ENCODE data around the gene ZDHHC8.

The ZDHHC8 gene

GRCh38 chr22:20115691-20116375, 15.8 kb upstream of the ZDHHC8 start, which contains the start of gene RANBP1:
RANBP1 (plus strand) TSS chr22:20116104; CDS start chr22:20116185, 81 bp downstream.
- no peak for DNase-seq (ENCODE audit: low spot score)
- in situ Hi-C loops (cut with MboI; ENCODE audit: low sequenced_read_pairs, unreplicated experiment) = no loop called here
- TF ChIP-seq CTCF (IDR thresholded peaks at IDR 0.05; ENCODE audit: borderline replicate concordance, control extremely low read depth, extremely low read depth, insufficient read depth, missing control alignments) = no peak

DNA sequence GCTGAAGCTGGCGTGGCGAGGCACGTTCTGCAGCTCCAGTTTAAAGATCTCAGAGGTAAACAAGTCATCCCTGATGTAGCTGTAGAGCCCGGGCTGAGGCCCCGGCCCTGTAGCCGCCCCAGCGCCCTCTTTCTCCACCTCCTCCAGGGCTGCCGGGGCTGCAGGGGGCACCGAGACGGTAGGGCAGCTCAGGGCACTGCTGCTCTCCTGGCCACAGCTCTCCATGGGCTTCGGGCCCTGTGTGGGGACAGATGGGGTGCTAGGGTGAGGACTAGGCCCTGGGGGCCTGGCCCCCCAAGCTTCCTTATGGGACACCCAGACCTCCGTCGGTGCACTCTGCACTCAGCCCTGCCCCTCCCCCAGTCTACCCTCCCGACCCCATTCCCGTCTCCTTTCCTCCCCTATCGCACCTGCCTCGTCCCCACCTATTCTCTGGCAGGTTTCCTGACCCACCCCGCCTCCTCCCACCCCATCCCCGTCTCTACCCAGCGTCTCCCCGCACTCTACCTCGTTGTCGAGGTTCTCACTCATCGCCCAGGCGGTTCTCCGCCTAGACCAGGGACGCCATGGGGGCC, 15.1 kb upstream of the ZDHHC8 start:
- TF ChIP-seq CTCF (IDR thresholded peaks at IDR 0.05; ENCODE audit: borderline replicate concordance, control extremely low read depth, extremely low read depth, insufficient read depth, missing control alignments) = no peak
- in situ Hi-C loops (cut with MboI; ENCODE audit: low sequenced_read_pairs, unreplicated experiment) = no loop called here
- no peak for DNase-seq (ENCODE audit: low spot score)

- in situ Hi-C loops (cut with MboI; ENCODE audit: low sequenced_read_pairs, unreplicated experiment) = no loop called here
- DNase-seq (ENCODE audit: low spot score) = peak; percentile 99
- TF ChIP-seq CTCF (IDR thresholded peaks at IDR 0.05; ENCODE audit: borderline replicate concordance, control extremely low read depth, extremely low read depth, insufficient read depth, missing control alignments) = no peak
Measured at GRCh38 chr22:20116951-20117632, 14.5 kb upstream of the ZDHHC8 start, which contains the start of gene TRMT2A. TRMT2A (minus strand) TSS chr22:20117226; CDS start chr22:20116906, 320 bp downstream.

- in situ Hi-C loops (cut with MboI; ENCODE audit: low sequenced_read_pairs, unreplicated experiment) = no loop called here
- peak; percentile 77 for DNase-seq (ENCODE audit: low spot score)
- no peak for TF ChIP-seq CTCF (IDR thresholded peaks at IDR 0.05; ENCODE audit: borderline replicate concordance, control extremely low read depth, extremely low read depth, insufficient read depth, missing control alignments)
Measured at GRCh38 chr22:20117633-20118299, 13.8 kb upstream of the ZDHHC8 start.

DNA sequence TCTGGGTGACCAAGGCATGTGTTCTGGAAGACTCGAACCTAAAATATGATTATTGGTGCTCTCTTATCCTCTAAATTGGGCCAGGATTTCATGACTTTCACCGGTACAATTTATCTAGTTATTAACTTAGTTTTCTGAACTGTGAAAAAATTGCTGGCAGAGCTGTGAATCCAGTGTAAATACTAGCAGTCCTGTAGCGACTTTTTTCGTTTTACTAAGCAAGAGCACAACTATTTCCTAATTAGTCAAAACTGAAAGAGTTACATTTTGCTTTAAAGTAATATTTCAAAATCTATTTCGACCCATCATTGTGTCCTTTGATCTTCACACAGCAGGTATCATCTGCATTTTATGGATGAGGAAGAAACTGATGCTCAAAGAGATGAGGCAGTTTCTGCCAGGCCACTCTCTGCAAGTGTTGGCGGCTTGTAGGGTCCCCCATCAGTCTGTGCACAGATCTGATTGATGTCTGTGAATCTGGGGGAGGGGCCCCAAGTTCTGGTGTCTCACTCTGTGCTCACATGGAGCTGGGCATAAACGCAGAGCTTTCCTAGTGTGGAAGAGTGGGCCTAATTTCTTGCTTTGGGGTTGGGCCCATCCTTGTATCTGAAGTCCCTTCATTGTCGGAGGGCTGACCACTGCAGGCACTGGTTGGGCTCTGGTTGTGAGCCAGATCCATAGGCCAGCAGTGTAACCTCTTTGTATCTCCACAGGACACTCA, 13.1 kb upstream of the ZDHHC8 start:
- DNase-seq (ENCODE audit: low spot score) = no peak
- in situ Hi-C loops (cut with MboI; ENCODE audit: low sequenced_read_pairs, unreplicated experiment) = no loop called here
- no peak for TF ChIP-seq CTCF (IDR thresholded peaks at IDR 0.05; ENCODE audit: borderline replicate concordance, control extremely low read depth, extremely low read depth, insufficient read depth, missing control alignments)

All from GM13976 (cell line).